Keratinocyte (primary cell): ENCODE data around the gene DBF4B. TPM values are rescaled to one million over a fixed set of nuclear protein-coding genes. Genes with fewer than 3 reads are reported as not detected.

Source experiments
- DNase-seq: peaks from one replicate; pipeline ENCODE4 v3.0.0-alpha.2; 2011; ENCODE audit warnings: low read depth, missing footprints, low spot score
- FAIRE-seq: peaks from 2 replicates; lab custom pipeline; 2011; peaks lifted over from hg19 to GRCh38; lab: Jason Lieb, UNC
- H2AFZ ChIP-seq: 2 replicates; pipeline ENCODE4 v1.6.0; 2012; ENCODE audit warnings: low read length, control low read depth, inconsistent platforms; ENCODE audit not compliant: control insufficient read depth
- H3K27ac ChIP-seq: 2 replicates; pipeline ENCODE4 v1.5.1; 2011; ENCODE audit warnings: low read length; ENCODE audit not compliant: control insufficient read depth, insufficient read depth
- H3K27me3 ChIP-seq: 3 replicates; pipeline ENCODE4 v1.6.0; 2011; ENCODE audit warnings: low read length; ENCODE audit not compliant: control insufficient read depth, insufficient read depth; ENCODE audit errors: extremely low read depth
- H3K36me3 ChIP-seq, 2 experiments: 2 replicates in 1 of 2; 3 replicates in 1 of 2; pipeline ENCODE4 v1.5.1; 2011; ENCODE audit warnings: low read length in 2 of 2, mild to moderate bottlenecking in 1 of 2; ENCODE audit not compliant: control insufficient read depth in 2 of 2, insufficient read depth in 2 of 2; ENCODE audit errors: extremely low read depth in 1 of 2
- H3K4me1 ChIP-seq: 3 replicates; pipeline ENCODE4 v1.5.1; 2011; ENCODE audit warnings: low read length; ENCODE audit not compliant: control insufficient read depth, insufficient read depth; ENCODE audit errors: extremely low read depth
- H3K4me2 ChIP-seq: 3 replicates; pipeline ENCODE4 v1.6.0; 2011; ENCODE audit warnings: low read depth, low read length; ENCODE audit not compliant: control insufficient read depth, insufficient read depth; ENCODE audit errors: extremely low read depth
- H3K4me3 ChIP-seq, 3 experiments: fragments of 200-600 bp in 1 of 3; sonication (generic) in 1 of 3; 2 replicates in 2 of 3; 3 replicates in 1 of 3; pipeline ENCODE4 v1.5.1; 2011 to 2016; ENCODE audit warnings: low read length in 3 of 3, mild to moderate bottlenecking in 3 of 3, control low read depth in 2 of 3, inconsistent platforms in 1 of 3, low read depth in 1 of 3, mixed read lengths in 1 of 3, mixed run types in 1 of 3, moderate library complexity in 1 of 3; ENCODE audit not compliant: control insufficient read depth in 2 of 3, insufficient read depth in 2 of 3; ENCODE audit errors: extremely low read depth in 1 of 3
- H3K79me2 ChIP-seq: 2 replicates; pipeline ENCODE4 v1.6.0; 2012; ENCODE audit warnings: low read length; ENCODE audit not compliant: control insufficient read depth, insufficient read depth
- H3K9ac ChIP-seq: 3 replicates; pipeline ENCODE4 v1.6.0; 2011; ENCODE audit warnings: low read length; ENCODE audit not compliant: control insufficient read depth, insufficient read depth; ENCODE audit errors: extremely low read depth
- H3K9me1 ChIP-seq: 3 replicates; pipeline ENCODE4 v1.6.0; 2011; ENCODE audit warnings: low read length; ENCODE audit not compliant: control insufficient read depth, insufficient read depth; ENCODE audit errors: extremely low read depth
- H3K9me3 ChIP-seq: 2 replicates; pipeline ENCODE4 v1.5.1; 2012; ENCODE audit warnings: low read depth, low read length; ENCODE audit not compliant: control insufficient read depth
- H4K20me1 ChIP-seq: 3 replicates; pipeline ENCODE4 v1.6.0; 2011; ENCODE audit warnings: low read length; ENCODE audit not compliant: control insufficient read depth, insufficient read depth; ENCODE audit errors: extremely low read depth
- CTCF ChIP-seq, 3 experiments: IDR thresholded peaks in 1 of 3; conservative IDR thresholded peaks in 1 of 3; optimal IDR thresholded peaks in 1 of 3; 2 replicates in 2 of 3; 3 replicates in 1 of 3; pipeline versions ENCODE3 to v1.5.1; 2011; ENCODE audit warnings: low read length in 3 of 3, mild to moderate bottlenecking in 3 of 3, moderate library complexity in 2 of 3, control low read depth in 1 of 3, inconsistent platforms in 1 of 3; ENCODE audit not compliant: insufficient read depth in 2 of 3; ENCODE audit errors: extremely low read depth in 1 of 3
- EZH2 ChIP-seq: IDR thresholded peaks from one replicate; pipeline ENCODE4 v1.6.1; 2012; ENCODE audit warnings: inconsistent platforms, mild to moderate bottlenecking, low read length, moderate library complexity
- dilution Hi-C: fragments of 300-500 bp; cut with MboI; formaldehyde crosslinking; loops from one replicate; pipeline ENCODE4 v1.7.0; 2020; ENCODE audit warnings: low sequenced_read_pairs; ENCODE audit not compliant: extremely low pct_ligation_motif_present
- polyA plus RNA-seq, 5 experiments: library from polyadenylated mRNA; depleted of rRNA in 3 of 5; stranded (reverse) in 3 of 5; stranded (forward) in 1 of 5; unstranded in 1 of 5; fragments of >200 nt; gene quantifications; 1 replicate in 1 of 5; 2 replicates in 3 of 5; 3 replicates in 1 of 5; pipeline versions ENCODE4 v1.2.1 to v1.2.3, GENCODE V29; 2011 to 2012; ENCODE audit warnings: missing spikeins in 2 of 5, low read depth in 1 of 5, low replicate concordance in 1 of 5

DBF4B gene
- polyA plus RNA-seq, 1 donor (not counting 4 experiments of a cell fraction or from before 2014, with no cell fraction given): 4.0 TPM

DNA sequence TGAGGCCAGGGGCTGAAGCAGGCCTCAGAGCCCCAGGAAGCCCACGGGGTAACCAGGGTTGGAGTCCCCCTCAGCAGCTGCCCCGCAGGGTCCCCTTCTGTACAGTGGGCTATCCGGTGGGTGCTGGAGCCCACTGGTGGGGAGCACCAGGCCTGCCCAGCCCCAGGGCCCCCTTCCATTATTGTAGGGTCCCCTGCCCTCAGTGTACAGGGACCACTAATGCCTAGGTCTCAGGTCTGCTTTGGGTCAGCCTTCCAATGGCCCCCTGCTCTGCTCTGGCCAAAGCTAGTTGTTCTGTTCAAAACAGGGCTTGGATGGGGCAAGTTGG lies 51.4 kb downstream of the DBF4B start:
- no peaks in the 10 kb centered on the region for H4K20me1 ChIP-seq
- H3K4me2 ChIP-seq: no peak overlapping the region
- dilution Hi-C loops: no loop called here
- TF ChIP-seq CTCF (optimal IDR thresholded peaks at IDR 0.05 in 1 of 3, IDR thresholded peaks at IDR 0.05 in 1 of 3, conservative IDR thresholded peaks at IDR 0.05 in 1 of 3; ENCODE audit: extremely low read depth in 1 of 3, insufficient read depth in 2 of 3, low read length in 3 of 3): no peak
- no peak for TF ChIP-seq EZH2
- H3K9ac ChIP-seq: no peak overlapping the region
- H3K4me1 ChIP-seq: no peaks in the 10 kb centered on the region
- no peaks in the 10 kb centered on the region for H3K79me2 ChIP-seq
- H3K27me3 ChIP-seq: peaks cover 40% of the 10 kb centered on the region
- H3K9me1 ChIP-seq: no peaks in the 10 kb centered on the region
- FAIRE-seq (no peak), DNase-seq (no peak)
- no peaks in the 10 kb centered on the region for H3K36me3 ChIP-seq
- no peak overlapping the region for H3K4me3 ChIP-seq
- no peak overlapping the region for H2AFZ ChIP-seq
- H3K9me3 ChIP-seq: no peaks in the 10 kb centered on the region
- H3K27ac ChIP-seq: no peak overlapping the region

DNA sequence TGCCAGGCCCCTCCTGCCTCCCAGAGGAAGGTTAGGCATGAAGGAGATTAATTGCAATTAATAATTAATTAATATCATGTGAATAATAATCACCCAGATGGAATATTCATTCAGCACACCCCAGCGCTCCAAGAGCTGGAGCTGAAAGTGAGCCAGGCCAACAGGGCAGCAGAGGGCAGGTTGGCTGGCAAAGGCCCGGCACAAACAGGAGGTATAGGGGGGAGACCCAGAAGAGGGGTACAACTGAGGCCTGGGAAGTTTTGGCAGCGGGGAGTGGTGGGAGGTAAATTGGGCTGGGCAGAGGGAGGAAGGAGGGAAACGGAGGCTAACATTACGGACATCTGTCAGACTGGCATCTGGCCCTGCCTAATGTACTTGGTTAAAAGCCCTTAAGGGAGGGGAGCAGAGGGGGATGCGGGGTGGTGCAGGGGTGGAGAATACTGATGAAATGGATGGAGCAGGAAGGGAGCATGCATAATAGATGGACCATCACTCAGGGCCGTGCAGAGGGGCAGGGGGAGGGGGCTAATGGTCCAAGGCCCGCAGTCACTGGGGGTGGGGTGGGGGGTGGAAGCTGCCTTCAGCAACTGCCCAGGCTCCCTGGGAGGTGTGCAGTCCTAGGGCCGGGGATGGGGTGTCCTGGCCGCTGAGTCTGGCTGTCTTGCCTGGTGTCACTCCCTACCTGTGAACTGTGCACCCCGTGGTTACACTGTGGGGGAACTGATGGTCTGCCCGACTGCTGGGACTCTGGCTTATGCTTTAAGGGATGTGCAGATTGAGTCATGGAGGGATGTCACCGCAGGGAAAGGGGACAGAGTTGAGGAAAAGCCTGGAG lies 52.2 kb downstream of the DBF4B start:
- peaks cover 40% of the 10 kb centered on the region for H3K27me3 ChIP-seq
- DNase-seq: no peak
- FAIRE-seq: no peak

More for the DNA sequence above, 52.2 kb downstream of the DBF4B start:
- no peak overlapping the region for H2AFZ ChIP-seq
- H3K27ac ChIP-seq: no peak overlapping the region
- no peaks in the 10 kb centered on the region for H3K9me1 ChIP-seq
- no peaks in the 10 kb centered on the region for H3K36me3 ChIP-seq
- no peaks in the 10 kb centered on the region for H4K20me1 ChIP-seq
- H3K79me2 ChIP-seq: no peaks in the 10 kb centered on the region
- no peak overlapping the region for H3K4me3 ChIP-seq
- no peak overlapping the region for H3K9ac ChIP-seq
- H3K4me2 ChIP-seq: no peak overlapping the region
- no peaks in the 10 kb centered on the region for H3K4me1 ChIP-seq
- dilution Hi-C loops: no loop called here
- TF ChIP-seq EZH2 (no peak), CTCF (optimal IDR thresholded peaks at IDR 0.05 in 1 of 3, IDR thresholded peaks at IDR 0.05 in 1 of 3, conservative IDR thresholded peaks at IDR 0.05 in 1 of 3; ENCODE audit: extremely low read depth in 1 of 3, insufficient read depth in 2 of 3, low read length in 3 of 3) (no peak)
- H3K9me3 ChIP-seq: no peaks in the 10 kb centered on the region
